ENCODE data around the gene PIN1.
"Not testable (repeated sequence)": the region's sequence is repeated elsewhere in the genome, so short reads cannot be mapped to it uniquely, and the experiment has no call there.

Gene PIN1

GRCh38 chr19:9818734-9819595 is 16.2 kb upstream of the PIN1 start, which contains the start of gene FBXL12:
Gene FBXL12 (minus strand): TSS chr19:9819079. CDS start chr19:9818813, 266 bp downstream.
- DNase-seq = peak; percentile 98 to 100

- DNase-seq = peak; percentile 98 to 99
Observed at GRCh38 chr19:9819596-9819909, 15.6 kb upstream of the PIN1 start.

GRCh38 chr19:9820034-9820433 is 15.1 kb upstream of the PIN1 start:
- DNase-seq = not testable (repeated sequence)

- no peak for DNase-seq
Observed at GRCh38 chr19:9823816-9824215, 11.3 kb upstream of the PIN1 start.

- peak; percentile 87 for DNase-seq
Observed at GRCh38 chr19:9827289-9828238, 7.6 kb upstream of the PIN1 start, which contains the start of gene UBL5. Gene UBL5 (plus strand): TSS chr19:9827918. CDS start chr19:9828338, 420 bp downstream.

GRCh38 chr19:9828551-9829063 is 6.5 kb upstream of the PIN1 start:
- no peak for DNase-seq

- no peak for DNase-seq
Observed at GRCh38 chr19:9834307-9834725, 802 bp upstream of the PIN1 start.

GRCh38 chr19:9835507-9835949 is 410 bp downstream of the PIN1 start:
- no peak for DNase-seq

- no peak for DNase-seq
Observed at GRCh38 chr19:9836021-9836420, 903 bp downstream of the PIN1 start.

GRCh38 chr19:9838324-9838723 is 3.2 kb downstream of the PIN1 start:
- DNase-seq = no peak

- no peak for DNase-seq
Observed at GRCh38 chr19:9839415-9839814, 4.3 kb downstream of the PIN1 start.

- no peak for DNase-seq
Observed at GRCh38 chr19:9842834-9843625, 7.9 kb downstream of the PIN1 start.

- not testable (repeated sequence) for DNase-seq
Observed at GRCh38 chr19:9843626-9844273, 8.6 kb downstream of the PIN1 start.

GRCh38 chr19:9847087-9847671 is 12.1 kb downstream of the PIN1 start:
- no peak for DNase-seq

GRCh38 chr19:9848060-9848459 is 12.9 kb downstream of the PIN1 start:
- DNase-seq = no peak

- DNase-seq = no peak
Observed at GRCh38 chr19:9848762-9849161, 13.6 kb downstream of the PIN1 start.

GRCh38 chr19:9849791-9850190 is 14.7 kb downstream of the PIN1 start:
- no peak for DNase-seq

- no peak for DNase-seq
Observed at GRCh38 chr19:9850235-9850959, 15.3 kb downstream of the PIN1 start.

GRCh38 chr19:9854282-9854846 is 19.2 kb downstream of the PIN1 start:
- no peak for DNase-seq

GRCh38 chr19:9856609-9857008 is 21.5 kb downstream of the PIN1 start:
- no peak for DNase-seq

Measured in SHP77 (cell line).